SK-N-SH treated with all-trans-retinoic acid at 6 μM for 48 hours (cell line): Measurements from ENCODE around the gene GLI3.

ENCODE experiments used
- ATAC-seq: fragments of 200-7000 bp; cut with Tn5 transposase; 3 replicates; pipeline ENCODE4 v1.9.1; 2020; ENCODE audit warnings: mild to moderate bottlenecking, moderate library complexity
- ARNTL ChIP-seq: fragments of 450-650 bp; formaldehyde crosslinking; IDR thresholded peaks from 2 replicates; pipeline ENCODE4 v1.5.0; 2020; ENCODE audit warnings: low read depth, mild to moderate bottlenecking, moderate library complexity, borderline replicate concordance
- BACH2 ChIP-seq: fragments of 250-450 bp; sonication (Bioruptor Pico); IDR thresholded peaks from 2 replicates; pipeline ENCODE4 v1.9.0; 2021; ENCODE audit warnings: mild to moderate bottlenecking, borderline replicate concordance
- CREB5 ChIP-seq: fragments of 250-450 bp; sonication (Bioruptor Pico); IDR thresholded peaks from 2 replicates; pipeline ENCODE4 v1.5.1; 2020; ENCODE audit warnings: low read depth, mild to moderate bottlenecking, moderate library complexity
- CSDC2 ChIP-seq: fragments of 250-450 bp; sonication (Bioruptor Pico); IDR thresholded peaks from 2 replicates; pipeline ENCODE4 v1.5.0; 2020; ENCODE audit warnings: mild to moderate bottlenecking, moderate library complexity
- ESRRG ChIP-seq: fragments of 250-450 bp; sonication (Bioruptor Pico); IDR thresholded peaks from 2 replicates; pipeline ENCODE4 v1.6.1; 2021; ENCODE audit warnings: mild to moderate bottlenecking
- GLIS3 ChIP-seq: fragments of 250-450 bp; sonication (Bioruptor Pico); IDR thresholded peaks from 2 replicates; pipeline ENCODE4 v1.5.0; 2020; ENCODE audit warnings: mild to moderate bottlenecking, moderate library complexity
- ISL1 ChIP-seq: fragments of 250-450 bp; sonication (Bioruptor Pico); IDR thresholded peaks from 2 replicates; pipeline ENCODE4 v2.1.2; 2022; ENCODE audit warnings: mild to moderate bottlenecking, moderate library complexity
- OSR1 ChIP-seq: fragments of 250-450 bp; sonication (Bioruptor Pico); IDR thresholded peaks from 2 replicates; pipeline ENCODE4 v1.8.0; 2022; ENCODE audit warnings: moderate library complexity, mild to moderate bottlenecking, inconsistent platforms
- PATZ1 ChIP-seq: fragments of 250-450 bp; sonication (Bioruptor Pico); IDR thresholded peaks from 2 replicates; pipeline ENCODE4 v1.8.0; 2020; ENCODE audit warnings: mild to moderate bottlenecking, moderate library complexity, borderline replicate concordance
- PPARA ChIP-seq: fragments of 250-450 bp; sonication (Bioruptor Pico); IDR thresholded peaks from 2 replicates; pipeline ENCODE4 v1.5.0; 2020; ENCODE audit warnings: mild to moderate bottlenecking, borderline replicate concordance
- RARB ChIP-seq: fragments of 250-450 bp; sonication (Bioruptor Pico); IDR thresholded peaks from 2 replicates; pipeline ENCODE4 v1.8.0; 2021; ENCODE audit warnings: mild to moderate bottlenecking, moderate library complexity
- TCF4 ChIP-seq: fragments of 250-450 bp; sonication (Bioruptor Pico); IDR thresholded peaks from 2 replicates; pipeline ENCODE4 v1.8.0; 2021; ENCODE audit warnings: mild to moderate bottlenecking, moderate library complexity, borderline replicate concordance
- TOX ChIP-seq: fragments of 250-450 bp; sonication (Bioruptor Pico); IDR thresholded peaks from 2 replicates; pipeline ENCODE4 v1.8.0; 2021; ENCODE audit warnings: mild to moderate bottlenecking, moderate library complexity, borderline replicate concordance
- ZC3H10 ChIP-seq: fragments of 250-450 bp; sonication (Bioruptor Pico); IDR thresholded peaks from 2 replicates; pipeline ENCODE4 v1.5.1; 2021; ENCODE audit warnings: mild to moderate bottlenecking, moderate library complexity
- ZFP3 ChIP-seq: fragments of 250-450 bp; sonication (Bioruptor Pico); IDR thresholded peaks from 2 replicates; pipeline ENCODE4 v1.5.0; 2020; ENCODE audit warnings: mild to moderate bottlenecking, moderate library complexity
- ZFP30 ChIP-seq: fragments of 450-650 bp; formaldehyde crosslinking; IDR thresholded peaks from 2 replicates; pipeline ENCODE4 v1.5.0; 2022; ENCODE audit warnings: mild to moderate bottlenecking, moderate library complexity
- ZNF565 ChIP-seq: fragments of 450-650 bp; formaldehyde crosslinking; conservative IDR thresholded peaks from 2 replicates; pipeline ENCODE4 v1.5.0; 2020; ENCODE audit warnings: low read depth, mild to moderate bottlenecking, moderate library complexity
- ZNF8 ChIP-seq: fragments of 450-650 bp; formaldehyde crosslinking; IDR thresholded peaks from 2 replicates; pipeline ENCODE4 v1.5.0; 2020; ENCODE audit warnings: mild to moderate bottlenecking, moderate library complexity
- TF ChIP-seq, protein P1 (sequence below): fragments of 250-450 bp; sonication (Bioruptor Pico); IDR thresholded peaks from 2 replicates; pipeline ENCODE4 v1.8.0; 2021; ENCODE audit warnings: low read depth, mild to moderate bottlenecking, moderate library complexity, borderline replicate concordance
- TF ChIP-seq, protein P2 (sequence below): fragments of 250-450 bp; sonication (Bioruptor Pico); IDR thresholded peaks from 2 replicates; pipeline ENCODE4 v1.5.1; 2021; ENCODE audit warnings: mild to moderate bottlenecking, moderate library complexity

The GLI3 gene

GRCh38 chr7:42096681-42097561, 140.1 kb downstream of the GLI3 start:
- TF ChIP-seq OSR1 (CRISPR knock-in tag) = no peak
- TF ChIP-seq ZFP3 (CRISPR knock-in tag) = no peak
- no peak for TF ChIP-seq ESRRG (CRISPR knock-in tag)
- TF ChIP-seq TCF4 (CRISPR knock-in tag) = no peak
- TF ChIP-seq ZNF565 = no peak
- no peak for TF ChIP-seq CSDC2 (CRISPR knock-in tag)
- no peak for TF ChIP-seq PPARA (CRISPR knock-in tag)
- TF ChIP-seq CREB5 = no peak
- no peak for TF ChIP-seq ZNF8 (CRISPR knock-in tag)
- no peak for ATAC-seq

- no peak for ATAC-seq
- TF ChIP-seq PATZ1 = no peak
- no peak for TF ChIP-seq ZC3H10
These were observed 140.7 kb downstream of the GLI3 start for GRCh38 chr7:42096268-42096667.

DNA sequence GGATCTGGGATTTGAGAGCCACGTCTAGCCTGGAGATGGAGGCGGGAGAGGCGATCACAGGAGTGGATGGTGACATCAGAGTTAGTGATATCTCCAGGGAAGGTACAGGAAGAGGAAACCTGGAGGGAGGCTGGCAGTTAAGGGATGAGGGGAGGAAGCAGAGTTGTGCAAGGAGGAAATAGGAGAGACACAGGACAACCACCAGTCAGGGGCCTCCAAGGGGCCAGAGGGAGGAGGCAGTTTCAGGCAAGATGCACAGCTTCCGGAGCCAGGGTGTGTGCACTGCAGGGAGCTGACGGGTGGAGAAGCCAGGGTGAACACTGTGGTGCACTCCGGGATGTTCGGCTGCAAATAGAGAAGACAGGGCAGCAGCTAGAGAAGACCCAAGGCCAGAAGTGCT, 141.2 kb downstream of the GLI3 start:
- no peak for ATAC-seq
- TF ChIP-seq OSR1 (CRISPR knock-in tag) (no peak), PPARA (CRISPR knock-in tag) (no peak), RARB (CRISPR knock-in tag) (no peak), ARNTL (no peak), ZNF8 (CRISPR knock-in tag) (no peak), ESRRG (CRISPR knock-in tag) (no peak), ZC3H10 (no peak), ISL1 (CRISPR knock-in tag) (no peak), ZFP30 (CRISPR knock-in tag) (no peak), GLIS3 (CRISPR knock-in tag) (no peak), PATZ1 (no peak), BACH2 (CRISPR knock-in tag) (no peak), ZNF565 (no peak), TCF4 (CRISPR knock-in tag) (no peak), TOX (CRISPR knock-in tag) (no peak)
- TF ChIP-seq, protein P1, sequence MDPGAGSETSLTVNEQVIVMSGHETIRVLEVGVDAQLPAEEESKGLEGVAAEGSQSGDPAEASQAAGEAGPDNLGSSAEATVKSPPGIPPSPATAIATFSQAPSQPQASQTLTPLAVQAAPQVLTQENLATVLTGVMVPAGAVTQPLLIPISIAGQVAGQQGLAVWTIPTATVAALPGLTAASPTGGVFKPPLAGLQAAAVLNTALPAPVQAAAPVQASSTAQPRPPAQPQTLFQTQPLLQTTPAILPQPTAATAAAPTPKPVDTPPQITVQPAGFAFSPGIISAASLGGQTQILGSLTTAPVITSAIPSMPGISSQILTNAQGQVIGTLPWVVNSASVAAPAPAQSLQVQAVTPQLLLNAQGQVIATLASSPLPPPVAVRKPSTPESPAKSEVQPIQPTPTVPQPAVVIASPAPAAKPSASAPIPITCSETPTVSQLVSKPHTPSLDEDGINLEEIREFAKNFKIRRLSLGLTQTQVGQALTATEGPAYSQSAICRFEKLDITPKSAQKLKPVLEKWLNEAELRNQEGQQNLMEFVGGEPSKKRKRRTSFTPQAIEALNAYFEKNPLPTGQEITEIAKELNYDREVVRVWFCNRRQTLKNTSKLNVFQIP (CRISPR knock-in tag) = no peak
- TF ChIP-seq, protein P2, sequence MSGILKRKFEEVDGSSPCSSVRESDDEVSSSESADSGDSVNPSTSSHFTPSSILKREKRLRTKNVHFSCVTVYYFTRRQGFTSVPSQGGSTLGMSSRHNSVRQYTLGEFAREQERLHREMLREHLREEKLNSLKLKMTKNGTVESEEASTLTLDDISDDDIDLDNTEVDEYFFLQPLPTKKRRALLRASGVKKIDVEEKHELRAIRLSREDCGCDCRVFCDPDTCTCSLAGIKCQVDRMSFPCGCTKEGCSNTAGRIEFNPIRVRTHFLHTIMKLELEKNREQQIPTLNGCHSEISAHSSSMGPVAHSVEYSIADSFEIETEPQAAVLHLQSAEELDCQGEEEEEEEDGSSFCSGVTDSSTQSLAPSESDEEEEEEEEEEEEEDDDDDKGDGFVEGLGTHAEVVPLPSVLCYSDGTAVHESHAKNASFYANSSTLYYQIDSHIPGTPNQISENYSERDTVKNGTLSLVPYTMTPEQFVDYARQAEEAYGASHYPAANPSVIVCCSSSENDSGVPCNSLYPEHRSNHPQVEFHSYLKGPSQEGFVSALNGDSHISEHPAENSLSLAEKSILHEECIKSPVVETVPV (CRISPR knock-in tag) = no peak
